HG03342 (cell line): ENCODE measurements around the gene NKAPL.
"Not testable (repeated sequence)": the region's sequence is repeated elsewhere in the genome, so short reads cannot be mapped to it uniquely, and the experiment has no call there.

Experiments used
- ATAC-seq: cut with Tn5 transposase; IDR thresholded peaks from one replicate; pipeline ENCODE4 v1.9.1; 2021; ENCODE audit warnings: mild to moderate bottlenecking, moderate library complexity; ENCODE audit not compliant: unreplicated experiment

The NKAPL gene

GRCh38 chr6:28295326-28295725 is 36.2 kb downstream of the NKAPL start:
- ATAC-seq = no peak

- ATAC-seq = no peak
Observed at GRCh38 chr6:28296520-28297060, 37.5 kb downstream of the NKAPL start.

GRCh38 chr6:28303570-28303969 is 44.5 kb downstream of the NKAPL start:
- peak; percentile 84 for ATAC-seq

- not testable (repeated sequence) for ATAC-seq
Observed at GRCh38 chr6:28306363-28306762, 47.3 kb downstream of the NKAPL start.
